GM12801 (cell line): ENCODE measurements around the gene HECW1.

Experiments used
- TF ChIP-seq, protein P1 (sequence below): IDR thresholded peaks from one replicate; pipeline ENCODE4 v1.5.1; 2011; ENCODE audit warnings: control low read depth; ENCODE audit not compliant: insufficient read length; ENCODE audit errors: extremely low read depth

Gene HECW1

DNA sequence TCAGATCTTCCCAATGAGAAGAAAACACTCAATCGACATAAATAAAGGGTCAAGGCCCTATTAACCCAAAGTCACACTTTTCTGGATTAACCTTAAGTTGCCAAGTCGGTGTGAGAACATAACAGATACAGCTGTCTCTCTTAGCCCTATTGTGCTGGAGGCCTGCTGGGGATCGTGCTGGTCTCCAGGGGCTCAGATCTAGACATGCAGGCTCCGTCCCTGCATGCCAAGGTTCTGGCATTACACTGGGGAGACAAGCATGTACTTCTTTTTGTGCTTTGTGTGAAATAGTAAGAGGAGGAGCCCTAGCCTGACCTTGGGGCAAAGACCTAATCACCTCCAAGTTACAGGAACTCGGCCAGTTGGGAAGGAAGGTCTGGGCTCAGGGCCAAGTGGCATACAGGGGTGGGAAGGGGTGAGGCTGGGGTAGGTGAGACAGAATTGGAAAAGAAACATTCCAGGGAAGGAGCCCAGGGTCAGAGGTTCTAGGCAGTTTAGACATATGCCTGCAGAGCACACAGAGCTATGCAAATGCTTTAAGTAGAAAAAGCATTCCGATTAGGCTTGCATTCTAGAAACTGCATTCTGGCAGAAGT, 216.4 kb downstream of the HECW1 start:
- TF ChIP-seq, protein P1, sequence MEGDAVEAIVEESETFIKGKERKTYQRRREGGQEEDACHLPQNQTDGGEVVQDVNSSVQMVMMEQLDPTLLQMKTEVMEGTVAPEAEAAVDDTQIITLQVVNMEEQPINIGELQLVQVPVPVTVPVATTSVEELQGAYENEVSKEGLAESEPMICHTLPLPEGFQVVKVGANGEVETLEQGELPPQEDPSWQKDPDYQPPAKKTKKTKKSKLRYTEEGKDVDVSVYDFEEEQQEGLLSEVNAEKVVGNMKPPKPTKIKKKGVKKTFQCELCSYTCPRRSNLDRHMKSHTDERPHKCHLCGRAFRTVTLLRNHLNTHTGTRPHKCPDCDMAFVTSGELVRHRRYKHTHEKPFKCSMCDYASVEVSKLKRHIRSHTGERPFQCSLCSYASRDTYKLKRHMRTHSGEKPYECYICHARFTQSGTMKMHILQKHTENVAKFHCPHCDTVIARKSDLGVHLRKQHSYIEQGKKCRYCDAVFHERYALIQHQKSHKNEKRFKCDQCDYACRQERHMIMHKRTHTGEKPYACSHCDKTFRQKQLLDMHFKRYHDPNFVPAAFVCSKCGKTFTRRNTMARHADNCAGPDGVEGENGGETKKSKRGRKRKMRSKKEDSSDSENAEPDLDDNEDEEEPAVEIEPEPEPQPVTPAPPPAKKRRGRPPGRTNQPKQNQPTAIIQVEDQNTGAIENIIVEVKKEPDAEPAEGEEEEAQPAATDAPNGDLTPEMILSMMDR = no peak

DNA sequence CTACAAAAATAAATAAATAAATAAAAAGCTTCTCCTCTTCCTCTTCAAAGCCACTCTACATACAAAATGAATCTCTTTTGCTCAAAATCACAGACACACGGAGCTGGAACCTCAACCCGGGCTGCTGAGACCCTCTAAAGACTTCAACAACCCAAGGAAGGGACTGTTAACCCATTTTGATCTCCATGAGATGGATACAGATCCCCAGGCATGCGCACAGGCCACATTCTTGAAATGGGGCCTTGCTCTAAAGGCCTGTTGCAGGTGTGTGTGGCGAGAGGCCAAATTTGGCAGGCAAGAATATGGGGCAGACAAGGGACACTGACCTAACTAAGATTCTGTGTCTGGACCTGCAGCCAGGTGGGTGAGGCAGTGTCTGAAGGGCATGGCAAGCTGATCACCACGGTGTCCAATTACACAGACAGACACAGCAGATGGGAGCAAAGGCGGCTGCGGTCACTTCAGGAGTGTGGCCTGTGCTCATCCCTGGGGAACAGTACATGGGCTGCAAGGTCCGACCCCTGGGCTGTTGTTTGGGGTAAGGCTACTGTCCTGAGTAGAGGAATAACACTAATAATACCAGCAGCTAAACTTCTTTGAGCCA, 219.8 kb downstream of the HECW1 start:
- TF ChIP-seq, protein P1 = no peak

DNA sequence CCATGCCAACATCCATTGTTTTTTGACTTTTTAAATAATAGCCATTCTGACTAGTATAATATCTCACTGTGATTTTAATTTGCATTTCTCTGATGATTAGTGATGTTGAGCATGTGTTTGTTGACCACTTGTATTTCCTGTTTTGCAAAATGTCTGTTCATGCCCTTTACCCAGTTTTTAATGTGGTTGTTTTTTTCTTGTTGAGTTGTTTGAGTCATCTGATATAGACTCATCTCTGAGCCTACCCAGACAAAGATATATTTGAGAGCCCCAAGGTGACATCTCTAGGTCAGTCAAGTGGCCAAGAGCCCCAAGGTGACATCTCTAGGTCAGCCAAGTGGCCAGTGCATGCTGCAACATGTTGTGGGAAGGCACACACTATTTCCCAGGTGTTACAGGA, 224.7 kb downstream of the HECW1 start:
- TF ChIP-seq, protein P1 = no peak

DNA sequence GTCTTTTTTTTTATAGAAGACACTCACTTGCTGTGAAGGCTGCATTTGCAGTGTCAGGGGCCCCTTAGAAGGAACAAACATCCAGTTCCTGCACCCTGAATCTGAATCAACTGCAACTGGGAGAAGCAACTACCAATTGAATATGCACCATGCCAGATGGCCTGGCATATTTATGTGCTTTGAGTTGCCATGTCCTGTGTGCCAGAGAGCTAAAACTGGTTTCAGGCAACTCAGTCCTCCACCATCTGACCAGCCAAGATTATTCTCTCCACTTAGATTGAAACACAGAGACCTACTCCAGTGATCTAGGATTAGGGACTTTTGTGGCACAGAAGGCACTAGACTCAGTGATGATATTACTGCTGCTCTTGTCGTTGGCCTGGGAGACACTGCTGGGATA, 225.4 kb downstream of the HECW1 start:
- TF ChIP-seq, protein P1 = no peak

DNA sequence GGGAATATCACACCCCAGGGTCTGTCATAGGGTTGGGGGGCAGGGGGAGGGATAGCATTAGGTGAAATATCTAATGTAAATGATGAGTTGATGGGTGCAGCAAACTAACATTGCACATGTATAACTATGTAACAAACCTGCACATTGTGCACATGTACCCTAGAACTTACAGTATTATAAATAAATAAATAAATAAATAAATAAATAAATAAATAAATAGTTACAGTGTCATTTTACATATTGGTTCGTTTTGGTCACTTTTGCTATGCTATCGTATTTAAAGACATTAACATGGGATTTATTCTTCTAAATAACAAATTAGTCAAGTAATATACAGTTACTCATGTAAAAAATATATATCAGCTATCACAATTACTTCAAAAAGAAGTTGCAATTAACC, 228.7 kb downstream of the HECW1 start:
- TF ChIP-seq, protein P1 = no peak

DNA sequence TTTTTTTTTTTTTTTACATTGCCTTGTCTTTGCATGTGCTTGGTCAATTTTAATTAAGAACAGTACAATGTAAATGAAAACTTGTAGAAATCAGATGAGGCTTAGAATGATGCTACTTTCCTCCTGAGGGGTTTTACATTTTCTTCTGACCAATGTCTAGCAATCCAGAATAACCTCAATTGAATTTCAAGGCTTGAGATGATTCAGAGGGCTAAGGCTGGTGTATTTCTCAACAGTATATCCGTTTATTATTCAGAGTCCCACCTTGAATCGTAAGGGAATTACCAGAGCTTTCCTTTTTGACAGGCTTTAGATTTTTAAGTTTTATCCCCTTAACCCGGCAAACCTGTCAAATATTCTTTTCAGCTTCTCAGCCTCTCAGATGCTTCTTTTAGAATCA, 239.2 kb downstream of the HECW1 start:
- TF ChIP-seq, protein P1 = no peak

DNA sequence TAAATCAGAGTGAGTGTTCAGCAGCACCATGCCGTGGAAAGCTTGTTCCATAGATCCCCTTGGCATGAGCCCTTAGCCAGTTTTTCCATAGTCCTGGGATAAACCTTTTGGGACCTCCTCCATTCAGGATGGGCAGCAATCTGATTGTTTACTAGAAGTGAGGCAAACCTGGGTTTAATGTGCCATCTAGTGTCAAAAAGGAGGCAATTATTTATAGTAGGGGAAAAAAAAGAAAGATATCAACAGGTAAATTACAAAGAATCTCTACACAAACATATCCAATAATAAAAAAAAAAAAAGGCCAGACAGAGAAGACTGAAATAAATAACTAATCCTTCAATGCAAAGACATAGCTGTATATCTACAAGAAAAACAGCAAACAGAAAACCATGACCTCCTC, 241.5 kb downstream of the HECW1 start:
- TF ChIP-seq, protein P1 = no peak
